SK-N-SH treated with all-trans-retinoic acid at 6 μM for 48 hours (cell line): ENCODE results near the gene COL23A1.

Source experiments
- ATAC-seq: fragments of 200-7000 bp; cut with Tn5 transposase; 3 replicates; pipeline ENCODE4 v1.9.1; 2020; ENCODE audit warnings: mild to moderate bottlenecking, moderate library complexity
- ARNTL ChIP-seq: fragments of 450-650 bp; formaldehyde crosslinking; IDR thresholded peaks from 2 replicates; pipeline ENCODE4 v1.5.0; 2020; ENCODE audit warnings: low read depth, mild to moderate bottlenecking, moderate library complexity, borderline replicate concordance
- BACH2 ChIP-seq: fragments of 250-450 bp; sonication (Bioruptor Pico); IDR thresholded peaks from 2 replicates; pipeline ENCODE4 v1.9.0; 2021; ENCODE audit warnings: mild to moderate bottlenecking, borderline replicate concordance
- CSDC2 ChIP-seq: fragments of 250-450 bp; sonication (Bioruptor Pico); IDR thresholded peaks from 2 replicates; pipeline ENCODE4 v1.5.0; 2020; ENCODE audit warnings: mild to moderate bottlenecking, moderate library complexity
- CSRNP3 ChIP-seq: fragments of 250-450 bp; sonication (Bioruptor Pico); IDR thresholded peaks from 2 replicates; pipeline ENCODE4 v1.5.1; 2021; ENCODE audit warnings: mild to moderate bottlenecking, moderate library complexity
- ESRRG ChIP-seq: fragments of 250-450 bp; sonication (Bioruptor Pico); IDR thresholded peaks from 2 replicates; pipeline ENCODE4 v1.6.1; 2021; ENCODE audit warnings: mild to moderate bottlenecking
- GLIS3 ChIP-seq: fragments of 250-450 bp; sonication (Bioruptor Pico); IDR thresholded peaks from 2 replicates; pipeline ENCODE4 v1.5.0; 2020; ENCODE audit warnings: mild to moderate bottlenecking, moderate library complexity
- ISL1 ChIP-seq: fragments of 250-450 bp; sonication (Bioruptor Pico); IDR thresholded peaks from 2 replicates; pipeline ENCODE4 v2.1.2; 2022; ENCODE audit warnings: mild to moderate bottlenecking, moderate library complexity
- OSR1 ChIP-seq: fragments of 250-450 bp; sonication (Bioruptor Pico); IDR thresholded peaks from 2 replicates; pipeline ENCODE4 v1.8.0; 2022; ENCODE audit warnings: moderate library complexity, mild to moderate bottlenecking, inconsistent platforms
- PATZ1 ChIP-seq: fragments of 250-450 bp; sonication (Bioruptor Pico); IDR thresholded peaks from 2 replicates; pipeline ENCODE4 v1.8.0; 2020; ENCODE audit warnings: mild to moderate bottlenecking, moderate library complexity, borderline replicate concordance
- PPARA ChIP-seq: fragments of 250-450 bp; sonication (Bioruptor Pico); IDR thresholded peaks from 2 replicates; pipeline ENCODE4 v1.5.0; 2020; ENCODE audit warnings: mild to moderate bottlenecking, borderline replicate concordance
- RARB ChIP-seq: fragments of 250-450 bp; sonication (Bioruptor Pico); IDR thresholded peaks from 2 replicates; pipeline ENCODE4 v1.8.0; 2021; ENCODE audit warnings: mild to moderate bottlenecking, moderate library complexity
- SNAI2 ChIP-seq: fragments of 250-450 bp; sonication (Bioruptor Pico); IDR thresholded peaks from 2 replicates; pipeline ENCODE4 v1.5.0; 2020; ENCODE audit warnings: mild to moderate bottlenecking, moderate library complexity
- TCF4 ChIP-seq: fragments of 250-450 bp; sonication (Bioruptor Pico); IDR thresholded peaks from 2 replicates; pipeline ENCODE4 v1.8.0; 2021; ENCODE audit warnings: mild to moderate bottlenecking, moderate library complexity, borderline replicate concordance
- TOX ChIP-seq: fragments of 250-450 bp; sonication (Bioruptor Pico); IDR thresholded peaks from 2 replicates; pipeline ENCODE4 v1.8.0; 2021; ENCODE audit warnings: mild to moderate bottlenecking, moderate library complexity, borderline replicate concordance
- ZC3H10 ChIP-seq: fragments of 250-450 bp; sonication (Bioruptor Pico); IDR thresholded peaks from 2 replicates; pipeline ENCODE4 v1.5.1; 2021; ENCODE audit warnings: mild to moderate bottlenecking, moderate library complexity
- ZFP3 ChIP-seq: fragments of 250-450 bp; sonication (Bioruptor Pico); IDR thresholded peaks from 2 replicates; pipeline ENCODE4 v1.5.0; 2020; ENCODE audit warnings: mild to moderate bottlenecking, moderate library complexity
- ZFP30 ChIP-seq: fragments of 450-650 bp; formaldehyde crosslinking; IDR thresholded peaks from 2 replicates; pipeline ENCODE4 v1.5.0; 2022; ENCODE audit warnings: mild to moderate bottlenecking, moderate library complexity
- ZNF565 ChIP-seq: fragments of 450-650 bp; formaldehyde crosslinking; conservative IDR thresholded peaks from 2 replicates; pipeline ENCODE4 v1.5.0; 2020; ENCODE audit warnings: low read depth, mild to moderate bottlenecking, moderate library complexity
- ZNF70 ChIP-seq: fragments of 450-650 bp; formaldehyde crosslinking; IDR thresholded peaks from 2 replicates; pipeline ENCODE4 v1.5.0; 2020; ENCODE audit warnings: mild to moderate bottlenecking, moderate library complexity
- ZNF8 ChIP-seq: fragments of 450-650 bp; formaldehyde crosslinking; IDR thresholded peaks from 2 replicates; pipeline ENCODE4 v1.5.0; 2020; ENCODE audit warnings: mild to moderate bottlenecking, moderate library complexity
- TF ChIP-seq, protein P1 (sequence below): fragments of 250-450 bp; sonication (Bioruptor Pico); IDR thresholded peaks from 2 replicates; pipeline ENCODE4 v1.5.1; 2020; ENCODE audit warnings: low read depth, mild to moderate bottlenecking, moderate library complexity
- TF ChIP-seq, protein P2 (sequence below): fragments of 250-450 bp; sonication (Bioruptor Pico); IDR thresholded peaks from 2 replicates; pipeline ENCODE4 v1.5.0; 2020; ENCODE audit warnings: mild to moderate bottlenecking, moderate library complexity

The COL23A1 gene

GRCh38 chr5:178211095-178212048 is 378.8 kb downstream of the COL23A1 start (continued):
- no peak for TF ChIP-seq SNAI2 (CRISPR knock-in tag)
- TF ChIP-seq ESRRG (CRISPR knock-in tag), result no peak
- TF ChIP-seq OSR1 (CRISPR knock-in tag), result no peak
- no peak for TF ChIP-seq CSRNP3 (CRISPR knock-in tag)
- TF ChIP-seq ZC3H10 (CRISPR knock-in tag), result no peak
- no peak for TF ChIP-seq ZNF70 (CRISPR knock-in tag)
- TF ChIP-seq BACH2 (CRISPR knock-in tag), result no peak

GRCh38 chr5:178210686-178211085 is 379.5 kb downstream of the COL23A1 start:
- no peak for ATAC-seq
- no peak for TF ChIP-seq ISL1
- TF ChIP-seq ZFP30 (CRISPR knock-in tag), result no peak
- TF ChIP-seq TOX (CRISPR knock-in tag), result no peak
- TF ChIP-seq TCF4 (CRISPR knock-in tag), result no peak
- no peak for TF ChIP-seq BACH2 (CRISPR knock-in tag)
- no peak for TF ChIP-seq ESRRG (CRISPR knock-in tag)
- TF ChIP-seq ZFP3, result no peak
- no peak for TF ChIP-seq OSR1 (CRISPR knock-in tag)
- no peak for TF ChIP-seq ZNF8 (CRISPR knock-in tag)
- TF ChIP-seq PATZ1, result no peak
- TF ChIP-seq, protein P1, sequence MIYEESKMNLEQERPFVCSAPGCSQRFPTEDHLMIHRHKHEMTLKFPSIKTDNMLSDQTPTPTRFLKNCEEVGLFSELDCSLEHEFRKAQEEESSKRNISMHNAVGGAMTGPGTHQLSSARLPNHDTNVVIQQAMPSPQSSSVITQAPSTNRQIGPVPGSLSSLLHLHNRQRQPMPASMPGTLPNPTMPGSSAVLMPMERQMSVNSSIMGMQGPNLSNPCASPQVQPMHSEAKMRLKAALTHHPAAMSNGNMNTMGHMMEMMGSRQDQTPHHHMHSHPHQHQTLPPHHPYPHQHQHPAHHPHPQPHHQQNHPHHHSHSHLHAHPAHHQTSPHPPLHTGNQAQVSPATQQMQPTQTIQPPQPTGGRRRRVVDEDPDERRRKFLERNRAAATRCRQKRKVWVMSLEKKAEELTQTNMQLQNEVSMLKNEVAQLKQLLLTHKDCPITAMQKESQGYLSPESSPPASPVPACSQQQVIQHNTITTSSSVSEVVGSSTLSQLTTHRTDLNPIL (CRISPR knock-in tag), result no peak
- no peak for TF ChIP-seq CSDC2 (CRISPR knock-in tag)
- TF ChIP-seq ARNTL (CRISPR knock-in tag), result no peak
- TF ChIP-seq ZNF565, result no peak
- TF ChIP-seq, protein P2, sequence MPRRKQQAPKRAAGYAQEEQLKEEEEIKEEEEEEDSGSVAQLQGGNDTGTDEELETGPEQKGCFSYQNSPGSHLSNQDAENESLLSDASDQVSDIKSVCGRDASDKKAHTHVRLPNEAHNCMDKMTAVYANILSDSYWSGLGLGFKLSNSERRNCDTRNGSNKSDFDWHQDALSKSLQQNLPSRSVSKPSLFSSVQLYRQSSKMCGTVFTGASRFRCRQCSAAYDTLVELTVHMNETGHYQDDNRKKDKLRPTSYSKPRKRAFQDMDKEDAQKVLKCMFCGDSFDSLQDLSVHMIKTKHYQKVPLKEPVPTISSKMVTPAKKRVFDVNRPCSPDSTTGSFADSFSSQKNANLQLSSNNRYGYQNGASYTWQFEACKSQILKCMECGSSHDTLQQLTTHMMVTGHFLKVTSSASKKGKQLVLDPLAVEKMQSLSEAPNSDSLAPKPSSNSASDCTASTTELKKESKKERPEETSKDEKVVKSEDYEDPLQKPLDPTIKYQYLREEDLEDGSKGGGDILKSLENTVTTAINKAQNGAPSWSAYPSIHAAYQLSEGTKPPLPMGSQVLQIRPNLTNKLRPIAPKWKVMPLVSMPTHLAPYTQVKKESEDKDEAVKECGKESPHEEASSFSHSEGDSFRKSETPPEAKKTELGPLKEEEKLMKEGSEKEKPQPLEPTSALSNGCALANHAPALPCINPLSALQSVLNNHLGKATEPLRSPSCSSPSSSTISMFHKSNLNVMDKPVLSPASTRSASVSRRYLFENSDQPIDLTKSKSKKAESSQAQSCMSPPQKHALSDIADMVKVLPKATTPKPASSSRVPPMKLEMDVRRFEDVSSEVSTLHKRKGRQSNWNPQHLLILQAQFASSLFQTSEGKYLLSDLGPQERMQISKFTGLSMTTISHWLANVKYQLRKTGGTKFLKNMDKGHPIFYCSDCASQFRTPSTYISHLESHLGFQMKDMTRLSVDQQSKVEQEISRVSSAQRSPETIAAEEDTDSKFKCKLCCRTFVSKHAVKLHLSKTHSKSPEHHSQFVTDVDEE (CRISPR knock-in tag), result no peak
- TF ChIP-seq RARB (CRISPR knock-in tag), result no peak
- TF ChIP-seq GLIS3 (CRISPR knock-in tag), result no peak
- TF ChIP-seq PPARA (CRISPR knock-in tag), result no peak

- ATAC-seq, result no peak
- TF ChIP-seq RARB (CRISPR knock-in tag) (no peak), OSR1 (CRISPR knock-in tag) (no peak), CSDC2 (CRISPR knock-in tag) (no peak), TOX (CRISPR knock-in tag) (no peak), CSRNP3 (CRISPR knock-in tag) (no peak), ARNTL (CRISPR knock-in tag) (no peak), ZNF8 (CRISPR knock-in tag) (no peak), PATZ1 (no peak), ZNF70 (CRISPR knock-in tag) (no peak)
- TF ChIP-seq, protein P1 (CRISPR knock-in tag), result no peak
Measured at GRCh38 chr5:178210073-178210535, 380.1 kb downstream of the COL23A1 start.
